Measurements from ENCODE around the gene KLHL40. TPM values are rescaled to one million over a fixed set of nuclear protein-coding genes. Genes with fewer than 3 reads are reported as not detected.

The KLHL40 gene
- total RNA-seq, 2 experiments from 2014 or later = not detected

DNA sequence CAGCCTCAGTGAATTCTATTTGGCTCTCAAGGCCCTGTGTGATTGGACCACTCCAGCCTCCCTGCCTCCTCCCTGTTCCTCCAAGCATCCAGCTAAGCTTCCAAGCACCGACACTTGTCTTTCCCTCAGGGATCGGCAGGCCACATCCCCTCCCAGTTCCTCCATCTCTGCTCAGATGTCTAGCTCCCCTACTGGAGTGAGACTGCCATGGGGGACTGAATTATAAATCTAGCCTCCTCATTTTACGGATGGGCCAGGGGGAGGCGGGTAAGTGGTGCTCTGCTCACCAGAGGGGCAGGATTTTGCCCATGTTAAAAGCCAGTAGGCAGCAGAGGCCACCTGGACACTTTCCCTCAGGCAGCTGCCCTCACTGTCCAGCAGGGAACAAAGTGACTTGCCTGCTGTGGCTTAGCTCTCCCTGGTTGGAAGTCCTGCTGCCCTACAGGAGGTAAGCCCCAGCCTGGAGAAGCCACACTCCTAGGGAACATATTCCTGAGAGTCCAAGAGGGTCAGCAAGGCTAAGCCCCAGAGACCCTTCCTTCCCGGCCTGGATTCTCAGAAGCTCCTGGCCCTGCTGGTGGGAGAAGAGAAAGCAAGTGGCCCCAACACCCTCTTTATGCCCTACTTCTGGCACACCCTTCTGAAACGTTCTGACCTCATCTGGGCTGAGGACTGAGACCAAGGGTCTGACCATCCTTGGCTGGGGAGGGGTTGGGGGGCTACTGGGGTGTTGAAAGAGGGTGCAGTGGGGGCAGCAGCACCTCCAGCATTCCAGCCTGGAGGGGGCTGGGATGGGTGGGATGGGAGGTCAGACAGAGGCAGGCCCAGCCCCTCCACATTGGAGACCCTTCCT lies 26.4 kb downstream of the KLHL40 start:
- POLR2A ChIA-PET = interaction anchor here (0.6 to 0.7 kb wide), 2 partner anchors 211 to 213 kb away, joined by 3 to 7 read pairs; no protein-coding TSS in a partner anchor
- intact Hi-C loops (cut with micrococcal nuclease; ENCODE audit: unreplicated experiment) = no loop called here
- DNase-seq (ENCODE audit: low spot score) = no peak
- no TSS peak for BruUV-seq (replicated peaks)
- CTCF ChIA-PET (ENCODE audit: unreplicated experiment) = interaction anchor here (0.6 kb wide), 1 partner anchor 42 kb away, joined by 3 read pairs; no protein-coding TSS in a partner anchor
- no peaks in the 10 kb centered on the region for H3K36me3 ChIP-seq (ENCODE audit: insufficient read depth, low read length)
- TF ChIP-seq EZH2phosphoT487 (IDR thresholded peaks at IDR 0.05; ENCODE audit: borderline replicate concordance, low read depth, low read length) = no peak
- TF ChIP-seq, protein P1, sequence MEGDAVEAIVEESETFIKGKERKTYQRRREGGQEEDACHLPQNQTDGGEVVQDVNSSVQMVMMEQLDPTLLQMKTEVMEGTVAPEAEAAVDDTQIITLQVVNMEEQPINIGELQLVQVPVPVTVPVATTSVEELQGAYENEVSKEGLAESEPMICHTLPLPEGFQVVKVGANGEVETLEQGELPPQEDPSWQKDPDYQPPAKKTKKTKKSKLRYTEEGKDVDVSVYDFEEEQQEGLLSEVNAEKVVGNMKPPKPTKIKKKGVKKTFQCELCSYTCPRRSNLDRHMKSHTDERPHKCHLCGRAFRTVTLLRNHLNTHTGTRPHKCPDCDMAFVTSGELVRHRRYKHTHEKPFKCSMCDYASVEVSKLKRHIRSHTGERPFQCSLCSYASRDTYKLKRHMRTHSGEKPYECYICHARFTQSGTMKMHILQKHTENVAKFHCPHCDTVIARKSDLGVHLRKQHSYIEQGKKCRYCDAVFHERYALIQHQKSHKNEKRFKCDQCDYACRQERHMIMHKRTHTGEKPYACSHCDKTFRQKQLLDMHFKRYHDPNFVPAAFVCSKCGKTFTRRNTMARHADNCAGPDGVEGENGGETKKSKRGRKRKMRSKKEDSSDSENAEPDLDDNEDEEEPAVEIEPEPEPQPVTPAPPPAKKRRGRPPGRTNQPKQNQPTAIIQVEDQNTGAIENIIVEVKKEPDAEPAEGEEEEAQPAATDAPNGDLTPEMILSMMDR (conservative IDR thresholded peaks at IDR 0.05; ENCODE audit: low read length) = no peak
- no peak overlapping the region for H3K4me3 ChIP-seq (ENCODE audit: low read depth, low read length, poor library complexity, severe bottlenecking)
- no peaks in the 10 kb centered on the region for H3K79me2 ChIP-seq (ENCODE audit: insufficient read depth, low read depth, low read length)
- peaks cover 12% of the 10 kb centered on the region for H3K4me1 ChIP-seq (ENCODE audit: insufficient read depth, low read length, poor library complexity, severe bottlenecking)
- H3K27ac ChIP-seq (ENCODE audit: low read depth, low read length, poor library complexity, severe bottlenecking) = no peak overlapping the region
- no peak overlapping the region for H2AFZ ChIP-seq (ENCODE audit: low read length)
- no peaks in the 10 kb centered on the region for H3K9me2 ChIP-seq (ENCODE audit: insufficient read depth, low read length)
- H3K4me2 ChIP-seq (ENCODE audit: low read length) = no peak overlapping the region
- H4K20me1 ChIP-seq (ENCODE audit: insufficient read depth, low read length) = no peaks in the 10 kb centered on the region
- H3K9me3 ChIP-seq (ENCODE audit: low read length) = no peaks in the 10 kb centered on the region

- H2AFZ ChIP-seq (ENCODE audit: low read length) = no peak overlapping the region
- no peak for TF ChIP-seq EZH2phosphoT487 (IDR thresholded peaks at IDR 0.05; ENCODE audit: borderline replicate concordance, low read depth, low read length)
- TF ChIP-seq, protein P1 (conservative IDR thresholded peaks at IDR 0.05; ENCODE audit: low read length) = no peak
- H4K20me1 ChIP-seq (ENCODE audit: insufficient read depth, low read length) = no peaks in the 10 kb centered on the region
- CTCF ChIA-PET (ENCODE audit: unreplicated experiment) = interaction anchor here (0.6 kb wide), 1 partner anchor 43 kb away, joined by 3 read pairs; no protein-coding TSS in a partner anchor
- no peaks in the 10 kb centered on the region for H3K36me3 ChIP-seq (ENCODE audit: insufficient read depth, low read length)
- no peak overlapping the region for H3K27ac ChIP-seq (ENCODE audit: low read depth, low read length, poor library complexity, severe bottlenecking)
- POLR2A ChIA-PET = interaction anchor here (0.5 to 0.7 kb wide), 2 partner anchors 64 to 393 kb away, joined by 3 to 4 read pairs; no protein-coding TSS in a partner anchor
- H3K9me3 ChIP-seq (ENCODE audit: low read length) = no peaks in the 10 kb centered on the region
- no peak overlapping the region for H3K4me3 ChIP-seq (ENCODE audit: low read depth, low read length, poor library complexity, severe bottlenecking)
- H3K79me2 ChIP-seq (ENCODE audit: insufficient read depth, low read depth, low read length) = no peaks in the 10 kb centered on the region
- BruUV-seq (replicated peaks) = no TSS peak
- intact Hi-C loops (cut with micrococcal nuclease; ENCODE audit: unreplicated experiment) = no loop called here
- H3K9me2 ChIP-seq (ENCODE audit: insufficient read depth, low read length) = no peaks in the 10 kb centered on the region
- no peak for DNase-seq (ENCODE audit: low spot score)
- H3K4me2 ChIP-seq (ENCODE audit: low read length) = no peak overlapping the region
- peaks cover 12% of the 10 kb centered on the region for H3K4me1 ChIP-seq (ENCODE audit: insufficient read depth, low read length, poor library complexity, severe bottlenecking)
Observed at GRCh38 chr3:42712344-42712648, 27.0 kb downstream of the KLHL40 start.

Data from OCI-LY7 (cell line).